ENCODE measurements around the gene SMS.

GRCh38 chrX:21960569-21961541 is 20.3 kb downstream of the SMS start:
- TF ChIP-seq, protein P1, sequence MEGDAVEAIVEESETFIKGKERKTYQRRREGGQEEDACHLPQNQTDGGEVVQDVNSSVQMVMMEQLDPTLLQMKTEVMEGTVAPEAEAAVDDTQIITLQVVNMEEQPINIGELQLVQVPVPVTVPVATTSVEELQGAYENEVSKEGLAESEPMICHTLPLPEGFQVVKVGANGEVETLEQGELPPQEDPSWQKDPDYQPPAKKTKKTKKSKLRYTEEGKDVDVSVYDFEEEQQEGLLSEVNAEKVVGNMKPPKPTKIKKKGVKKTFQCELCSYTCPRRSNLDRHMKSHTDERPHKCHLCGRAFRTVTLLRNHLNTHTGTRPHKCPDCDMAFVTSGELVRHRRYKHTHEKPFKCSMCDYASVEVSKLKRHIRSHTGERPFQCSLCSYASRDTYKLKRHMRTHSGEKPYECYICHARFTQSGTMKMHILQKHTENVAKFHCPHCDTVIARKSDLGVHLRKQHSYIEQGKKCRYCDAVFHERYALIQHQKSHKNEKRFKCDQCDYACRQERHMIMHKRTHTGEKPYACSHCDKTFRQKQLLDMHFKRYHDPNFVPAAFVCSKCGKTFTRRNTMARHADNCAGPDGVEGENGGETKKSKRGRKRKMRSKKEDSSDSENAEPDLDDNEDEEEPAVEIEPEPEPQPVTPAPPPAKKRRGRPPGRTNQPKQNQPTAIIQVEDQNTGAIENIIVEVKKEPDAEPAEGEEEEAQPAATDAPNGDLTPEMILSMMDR (conservative IDR thresholded peaks at IDR 0.05): no peak
- TF ChIP-seq EZH2 (IDR thresholded peaks at IDR 0.05; ENCODE audit: low read depth): no peak
